GM03348 (cell line): ENCODE data around the gene SCGN.
A peak's percentile ranks its signal among the peaks of the same experiment; 100 is the strongest.

Experiments
- DNase-seq: peaks from one replicate; pipeline ENCODE4 v3.0.0; 2012; ENCODE audit warnings: low spot score

The SCGN gene

GRCh38 chr6:25686856-25687255 lies 34.8 kb downstream of the SCGN start:
- no peak for DNase-seq

GRCh38 chr6:25689966-25690365 lies 38.0 kb downstream of the SCGN start:
- no peak for DNase-seq

- no peak for DNase-seq
Measured at GRCh38 chr6:25691894-25692293, 39.9 kb downstream of the SCGN start.

- no peak for DNase-seq
Measured at GRCh38 chr6:25692472-25692871, 40.5 kb downstream of the SCGN start.

GRCh38 chr6:25694366-25694765 lies 42.4 kb downstream of the SCGN start:
- DNase-seq, result no peak

- no peak for DNase-seq
Measured at GRCh38 chr6:25695671-25696070, 43.7 kb downstream of the SCGN start.

GRCh38 chr6:25697537-25698340 lies 45.7 kb downstream of the SCGN start:
- no peak for DNase-seq

- no peak for DNase-seq
Measured at GRCh38 chr6:25698631-25699030, 46.6 kb downstream of the SCGN start.

- DNase-seq, result no peak
Measured at GRCh38 chr6:25699649-25700048, 47.6 kb downstream of the SCGN start.

- DNase-seq, result no peak
Measured at GRCh38 chr6:25700761-25701160, 48.7 kb downstream of the SCGN start.

- DNase-seq, result no peak
Measured at GRCh38 chr6:25701807-25702206, 49.8 kb downstream of the SCGN start.

GRCh38 chr6:25703005-25703404 lies 51.0 kb downstream of the SCGN start:
- DNase-seq, result no peak

GRCh38 chr6:25704001-25704400 lies 52.0 kb downstream of the SCGN start:
- no peak for DNase-seq

GRCh38 chr6:25706314-25707014 lies 54.4 kb downstream of the SCGN start:
- DNase-seq, result no peak

GRCh38 chr6:25709761-25710160 lies 57.7 kb downstream of the SCGN start:
- no peak for DNase-seq

- no peak for DNase-seq
Measured at GRCh38 chr6:25710287-25710686, 58.3 kb downstream of the SCGN start.

GRCh38 chr6:25713824-25714223 lies 61.8 kb downstream of the SCGN start:
- DNase-seq, result no peak

GRCh38 chr6:25714765-25715164 lies 62.8 kb downstream of the SCGN start:
- no peak for DNase-seq

- DNase-seq, result no peak
Measured at GRCh38 chr6:25715794-25716193, 63.8 kb downstream of the SCGN start.

- DNase-seq, result peak; percentile 61
Measured at GRCh38 chr6:25717866-25718740, 66.1 kb downstream of the SCGN start.

GRCh38 chr6:25726122-25726911 lies 74.3 kb downstream of the SCGN start:
- no peak for DNase-seq

GRCh38 chr6:25727028-25727427 lies 75.0 kb downstream of the SCGN start:
- no peak for DNase-seq
